ENCODE results near the gene EPAS1. TPM values are rescaled to one million over a fixed set of nuclear protein-coding genes. Genes with fewer than 3 reads are reported as not detected.

EPAS1 gene
- total RNA-seq, 4 donors from 2014 or later: 102 to 260 (median 167) TPM

DNA sequence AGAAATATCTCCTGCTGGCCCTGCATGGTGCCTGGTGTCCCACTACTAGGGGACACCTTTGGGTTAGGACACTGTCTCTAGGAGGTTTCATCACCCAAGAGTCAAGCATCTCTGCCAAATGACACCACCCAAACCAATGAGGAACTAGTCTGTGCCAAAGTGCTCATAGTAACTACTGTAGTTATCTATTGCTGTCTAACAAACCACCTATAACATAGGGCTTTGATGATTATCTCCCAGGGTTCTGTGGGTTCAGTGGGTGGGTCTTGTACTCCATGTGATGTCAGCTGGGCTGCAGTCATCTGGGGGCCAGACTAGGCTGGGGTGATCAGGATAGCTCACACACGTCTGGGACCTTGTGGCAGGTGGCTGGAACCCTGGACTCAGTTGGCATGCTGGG, 59.8 kb downstream of the EPAS1 start:
- no peak overlapping the region for H3K4me3 ChIP-seq
- H3K4me1 ChIP-seq: no peaks in the 10 kb centered on the region
- intact Hi-C loops (cut with DNase I; ENCODE audit: low total_unique reads) (loop anchor here (10.0 kb wide), 1 partner anchor 52 kb away; no protein-coding TSS in a partner anchor), in situ Hi-C loops (cut with MboI; ENCODE audit: low pct_ligation_motif_present in 1 of 4, low pct_unique_long_range_greater_than_20kb in 1 of 4, low sequenced_read_pairs in 3 of 4) (loop anchor here (25.0 kb wide), 3 partner anchors 295 to 720 kb away; no protein-coding TSS in a partner anchor)
- WGBS, 2 donors (ENCODE audit: low coverage in 1 of 2): 100% methylated on average over 1 of the region's 1 CpG; no CpG with 5 or more reads in 1 of the 2 donors
- no peak for DNase-seq
- no peak overlapping the region for H3K27ac ChIP-seq
- no peaks in the 10 kb centered on the region for H3K9me3 ChIP-seq
- TF ChIP-seq POLR2AphosphoS5 (IDR thresholded peaks at IDR 0.05) (no peak), POLR2A (IDR thresholded peaks at IDR 0.05) (no peak)
- no peaks in the 10 kb centered on the region for H3K27me3 ChIP-seq
- peaks cover 0 to 7% (median 0%) of the 10 kb centered on the region in 4 donors for H3K36me3 ChIP-seq

DNA sequence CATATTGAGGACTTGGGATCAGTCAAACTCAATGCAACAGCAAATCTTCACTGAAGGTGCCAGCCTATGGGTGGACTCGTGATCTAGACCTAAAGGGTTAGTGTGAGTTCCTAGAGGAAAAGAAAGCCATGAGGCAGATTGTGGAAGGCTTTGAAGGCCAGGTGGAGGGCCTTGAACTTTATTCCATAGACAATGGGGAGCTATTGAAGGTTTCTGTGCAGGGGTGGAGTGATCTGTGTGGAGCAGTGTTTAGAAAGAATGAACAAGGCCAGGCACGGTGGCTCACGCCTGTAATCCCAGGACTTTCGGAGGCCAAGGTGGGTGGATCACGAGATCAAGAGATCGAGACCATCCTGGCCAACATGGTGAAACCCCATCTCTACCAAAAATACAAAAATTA, 61.5 kb downstream of the EPAS1 start:
- in situ Hi-C loops (cut with MboI; ENCODE audit: low pct_ligation_motif_present in 1 of 4, low pct_unique_long_range_greater_than_20kb in 1 of 4, low sequenced_read_pairs in 3 of 4) (loop anchor here (25.0 kb wide), 3 partner anchors 296 to 721 kb away; no protein-coding TSS in a partner anchor), intact Hi-C loops (cut with DNase I; ENCODE audit: low total_unique reads) (loop anchor here (10.0 kb wide), 1 partner anchor 54 kb away; no protein-coding TSS in a partner anchor)
- no peak overlapping the region for H3K27ac ChIP-seq
- no peaks in the 10 kb centered on the region for H3K27me3 ChIP-seq
- H3K9me3 ChIP-seq: no peaks in the 10 kb centered on the region
- H3K36me3 ChIP-seq: peaks cover 0 to 7% (median 0%) of the 10 kb centered on the region in 4 donors
- no peaks in the 10 kb centered on the region for H3K4me1 ChIP-seq
- 95% methylated on average over 6 of the region's 6 CpGs; no CpG with 5 or more reads in 1 of the 2 donors for WGBS, 2 donors (ENCODE audit: low coverage in 1 of 2)
- H3K4me3 ChIP-seq: no peak overlapping the region
- DNase-seq: no peak
- no peak for TF ChIP-seq EP300 (IDR thresholded peaks at IDR 0.05; ENCODE audit: low read depth)
- TF ChIP-seq POLR2AphosphoS5 (IDR thresholded peaks at IDR 0.05): no peak
- TF ChIP-seq, protein P1, sequence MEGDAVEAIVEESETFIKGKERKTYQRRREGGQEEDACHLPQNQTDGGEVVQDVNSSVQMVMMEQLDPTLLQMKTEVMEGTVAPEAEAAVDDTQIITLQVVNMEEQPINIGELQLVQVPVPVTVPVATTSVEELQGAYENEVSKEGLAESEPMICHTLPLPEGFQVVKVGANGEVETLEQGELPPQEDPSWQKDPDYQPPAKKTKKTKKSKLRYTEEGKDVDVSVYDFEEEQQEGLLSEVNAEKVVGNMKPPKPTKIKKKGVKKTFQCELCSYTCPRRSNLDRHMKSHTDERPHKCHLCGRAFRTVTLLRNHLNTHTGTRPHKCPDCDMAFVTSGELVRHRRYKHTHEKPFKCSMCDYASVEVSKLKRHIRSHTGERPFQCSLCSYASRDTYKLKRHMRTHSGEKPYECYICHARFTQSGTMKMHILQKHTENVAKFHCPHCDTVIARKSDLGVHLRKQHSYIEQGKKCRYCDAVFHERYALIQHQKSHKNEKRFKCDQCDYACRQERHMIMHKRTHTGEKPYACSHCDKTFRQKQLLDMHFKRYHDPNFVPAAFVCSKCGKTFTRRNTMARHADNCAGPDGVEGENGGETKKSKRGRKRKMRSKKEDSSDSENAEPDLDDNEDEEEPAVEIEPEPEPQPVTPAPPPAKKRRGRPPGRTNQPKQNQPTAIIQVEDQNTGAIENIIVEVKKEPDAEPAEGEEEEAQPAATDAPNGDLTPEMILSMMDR (IDR thresholded peaks at IDR 0.05): no peak
- TF ChIP-seq POLR2A (IDR thresholded peaks at IDR 0.05): no peak

GRCh38 chr2:46360303-46360702, 63.1 kb downstream of the EPAS1 start:
- WGBS, 2 donors (ENCODE audit: low coverage in 1 of 2): 94% methylated on average over 3 of the region's 3 CpGs; no CpG with 5 or more reads in 1 of the 2 donors
- no peak overlapping the region for H3K27ac ChIP-seq
- peaks cover 0 to 7% (median 0%) of the 10 kb centered on the region in 4 donors for H3K36me3 ChIP-seq
- no peak for TF ChIP-seq POLR2AphosphoS5 (IDR thresholded peaks at IDR 0.05)
- TF ChIP-seq EP300 (IDR thresholded peaks at IDR 0.05; ENCODE audit: low read depth): no peak
- in situ Hi-C loops (cut with MboI; ENCODE audit: low pct_ligation_motif_present in 1 of 4, low pct_unique_long_range_greater_than_20kb in 1 of 4, low sequenced_read_pairs in 3 of 4): loop anchor here (25.0 kb wide), 3 partner anchors 298 to 723 kb away; no protein-coding TSS in a partner anchor
- H3K27me3 ChIP-seq: no peaks in the 10 kb centered on the region
- no peaks in the 10 kb centered on the region for H3K9me3 ChIP-seq
- H3K4me1 ChIP-seq: no peaks in the 10 kb centered on the region
- intact Hi-C loops (cut with DNase I; ENCODE audit: low total_unique reads): no loop called here
- DNase-seq: no peak
- H3K4me3 ChIP-seq: no peak overlapping the region

- intact Hi-C loops (cut with DNase I; ENCODE audit: low total_unique reads): no loop called here
- Histone ChIP-seq H3K4me1 (peaks cover 0 to 4% (median 0%) of the 10 kb centered on the region in 4 donors), H3K27me3 (no peaks in the 10 kb centered on the region), H3K36me3 (peaks cover 0 to 4% (median 0%) of the 10 kb centered on the region in 4 donors), H3K4me3 (no peak overlapping the region), H3K9me3 (no peaks in the 10 kb centered on the region), H3K27ac (no peak overlapping the region)
- 92% methylated on average over 6 of the region's 6 CpGs; no CpG with 5 or more reads in 1 of the 2 donors for WGBS, 2 donors (ENCODE audit: low coverage in 1 of 2)
- TF ChIP-seq POLR2AphosphoS5 (IDR thresholded peaks at IDR 0.05): no peak
- no peak for TF ChIP-seq POLR2A (IDR thresholded peaks at IDR 0.05)
- TF ChIP-seq, protein P1 (IDR thresholded peaks at IDR 0.05): no peak
- no peak for TF ChIP-seq EP300 (IDR thresholded peaks at IDR 0.05; ENCODE audit: low read depth)
- in situ Hi-C loops (cut with MboI; ENCODE audit: low pct_ligation_motif_present in 1 of 4, low pct_unique_long_range_greater_than_20kb in 1 of 4, low sequenced_read_pairs in 3 of 4): loop anchor here (25.0 kb wide), 3 partner anchors 300 to 725 kb away; no protein-coding TSS in a partner anchor
- DNase-seq: no peak
These were observed 64.9 kb downstream of the EPAS1 start for GRCh38 chr2:46361920-46362666.

DNA sequence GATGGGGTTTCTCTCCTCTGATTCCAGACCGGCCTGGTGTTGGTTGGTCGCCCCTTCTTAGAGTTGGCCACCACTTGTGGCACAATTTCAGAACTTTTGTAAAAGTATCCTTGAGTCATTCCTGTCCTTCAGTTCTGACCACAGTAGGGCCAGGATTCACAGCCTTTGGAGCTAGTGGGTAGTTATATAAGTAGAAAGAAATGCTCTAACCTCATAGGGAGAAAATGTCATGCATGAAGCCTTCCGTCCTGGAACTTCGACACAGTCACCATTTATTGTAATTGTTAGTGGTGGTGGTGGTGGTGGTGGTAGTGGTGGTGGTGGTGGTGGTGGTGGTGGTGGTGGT, 65.4 kb downstream of the EPAS1 start:
- 89 to 96% methylated on average over 4 of the region's 4 CpGs for WGBS, 2 donors (ENCODE audit: low coverage in 1 of 2)
- Histone ChIP-seq H3K36me3 (peaks cover 0 to 4% (median 0%) of the 10 kb centered on the region in 4 donors), H3K4me3 (no peak overlapping the region), H3K9me3 (no peaks in the 10 kb centered on the region), H3K4me1 (peaks cover 0 to 4% (median 0%) of the 10 kb centered on the region in 4 donors), H3K27me3 (no peaks in the 10 kb centered on the region), H3K27ac (no peak overlapping the region)
- in situ Hi-C loops (cut with MboI; ENCODE audit: low pct_ligation_motif_present in 1 of 4, low pct_unique_long_range_greater_than_20kb in 1 of 4, low sequenced_read_pairs in 3 of 4) (loop anchor here (25.0 kb wide), 3 partner anchors 300 to 725 kb away; no protein-coding TSS in a partner anchor), intact Hi-C loops (cut with DNase I; ENCODE audit: low total_unique reads) (no loop called here)
- no peak for TF ChIP-seq POLR2AphosphoS5 (IDR thresholded peaks at IDR 0.05)
- TF ChIP-seq, protein P1 (IDR thresholded peaks at IDR 0.05): no peak
- no peak for TF ChIP-seq POLR2A (IDR thresholded peaks at IDR 0.05)
- no peak for TF ChIP-seq EP300 (IDR thresholded peaks at IDR 0.05; ENCODE audit: low read depth)
- DNase-seq: no peak

Measured in transverse colon (tissue), 4 donors.